GM21515 (cell line): ENCODE data around the gene RNF113A.
"Not testable (repeated sequence)": the region's sequence is repeated elsewhere in the genome, so short reads cannot be mapped to it uniquely, and the experiment has no call there.

Experiments used
- ATAC-seq: cut with Tn5 transposase; IDR thresholded peaks from one replicate; pipeline ENCODE4 v1.9.1; 2021; ENCODE audit not compliant: unreplicated experiment

Gene RNF113A

DNA sequence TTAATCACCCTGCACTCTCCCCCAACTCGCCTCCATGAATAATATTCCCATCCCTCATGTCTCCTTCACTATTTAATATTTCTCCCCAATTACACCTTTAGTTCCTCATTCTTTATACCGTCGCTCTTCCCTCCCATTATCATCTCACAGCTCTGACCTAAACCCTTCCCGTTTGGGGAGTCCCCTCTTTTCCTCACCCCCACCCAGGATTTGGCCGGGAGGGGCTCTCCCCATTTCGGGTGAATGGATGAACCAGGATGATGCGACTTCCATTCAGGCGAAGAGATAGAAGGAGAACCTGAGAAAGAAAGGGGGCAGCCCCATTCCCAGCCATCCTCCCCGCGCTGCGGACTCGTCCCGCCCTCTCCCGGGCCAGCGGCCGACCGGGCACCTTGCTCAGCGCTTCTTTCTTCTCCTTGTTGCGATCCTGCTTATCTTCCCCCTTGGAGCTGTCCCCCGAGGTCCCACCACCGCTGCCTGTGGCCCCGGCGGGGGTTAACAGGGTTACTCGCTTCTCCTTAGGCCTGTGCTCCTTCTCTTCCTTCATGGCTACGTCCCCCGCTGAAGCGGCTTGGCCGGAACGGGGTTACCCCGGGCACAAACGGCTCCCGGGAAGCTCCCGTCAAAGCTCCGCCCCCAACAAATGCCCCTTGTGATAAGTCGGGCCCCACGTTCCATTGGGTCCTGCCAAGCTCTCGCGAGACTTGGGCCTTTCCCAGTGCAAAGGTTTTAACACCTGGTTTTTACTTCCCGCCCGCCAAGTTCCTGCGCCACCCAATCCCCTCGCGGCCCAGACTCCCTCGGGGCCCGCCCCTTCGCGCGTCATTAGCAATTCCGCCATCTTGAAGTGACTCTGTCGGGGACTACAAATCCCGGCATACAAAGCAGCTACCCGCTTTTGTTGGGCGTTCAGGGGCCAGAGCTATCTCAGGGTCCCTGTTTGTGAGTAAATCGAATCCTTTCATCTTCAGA, 18.9 kb downstream of the RNF113A start, which contains the start of gene UPF3B:
Gene UPF3B, minus strand, starts transcription at position 582 of the 972 bp plus-strand sequence. Its CDS starts 35 bp downstream, at position 547.
- ATAC-seq: peak; percentile 97

DNA sequence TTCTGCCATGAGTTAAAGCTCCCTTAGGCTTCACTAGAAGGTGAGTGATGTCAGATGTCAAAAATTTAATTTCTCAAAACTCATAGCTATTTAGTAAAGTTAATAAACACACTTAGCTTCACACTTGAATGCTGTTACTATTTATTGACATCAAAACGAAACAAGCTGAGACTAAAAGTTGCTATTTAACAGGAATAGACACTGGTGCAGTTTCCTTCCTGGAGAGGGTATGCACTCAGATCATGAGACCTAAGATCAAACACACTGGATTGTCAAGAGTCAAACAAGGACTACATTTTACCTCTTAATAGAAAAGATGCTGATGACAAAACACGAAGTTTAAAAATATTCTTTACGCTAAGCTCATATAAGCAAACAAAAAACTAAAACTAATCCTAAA, 37.6 kb downstream of the RNF113A start:
- no peak for ATAC-seq

DNA sequence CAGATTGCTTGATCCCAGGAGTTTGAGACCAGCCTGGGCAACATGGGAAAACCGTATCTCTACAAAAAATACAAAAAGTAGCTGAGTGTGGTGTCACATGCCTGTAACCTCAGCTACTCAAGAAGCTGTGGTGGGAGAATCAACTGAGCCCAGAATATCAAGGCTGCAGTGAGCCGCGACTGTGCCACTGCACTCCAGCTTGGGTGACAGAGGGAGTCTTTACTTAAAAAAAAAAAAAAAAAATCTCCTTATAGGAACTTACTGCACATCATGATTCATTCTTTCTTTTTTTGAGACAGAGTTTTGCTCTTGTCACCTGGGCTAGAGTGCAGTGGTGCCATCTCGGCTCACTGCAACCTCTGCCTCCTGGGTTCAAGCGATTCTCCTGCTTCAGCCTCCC, 43.1 kb downstream of the RNF113A start:
- no peak for ATAC-seq

DNA sequence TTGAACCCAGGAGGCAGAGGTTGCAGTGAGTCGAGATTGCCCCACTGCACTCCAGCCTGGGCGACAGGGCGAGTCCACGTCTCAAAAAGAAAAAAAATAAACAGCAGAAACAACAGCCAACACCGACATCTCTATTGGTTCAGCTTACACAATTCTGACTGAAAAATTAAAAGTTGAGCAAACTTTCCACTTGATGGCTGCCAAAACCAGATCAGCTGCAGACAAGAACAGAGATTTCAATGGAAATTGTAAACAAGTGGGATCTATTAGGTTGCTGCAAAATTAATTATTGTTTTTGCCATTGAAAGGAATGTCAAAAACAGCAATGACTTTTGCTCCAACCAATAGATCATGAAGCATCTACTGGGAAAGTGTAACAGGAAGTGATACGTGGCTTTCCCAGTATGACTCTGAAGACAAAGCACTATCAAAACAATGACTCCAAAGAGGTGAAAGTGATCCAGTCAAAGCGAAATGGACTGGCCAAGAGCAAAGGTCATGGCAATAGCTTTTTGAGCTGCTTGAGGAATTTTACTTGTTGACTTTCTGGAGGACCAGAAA, 45.1 kb downstream of the RNF113A start:
- no peak for ATAC-seq

DNA sequence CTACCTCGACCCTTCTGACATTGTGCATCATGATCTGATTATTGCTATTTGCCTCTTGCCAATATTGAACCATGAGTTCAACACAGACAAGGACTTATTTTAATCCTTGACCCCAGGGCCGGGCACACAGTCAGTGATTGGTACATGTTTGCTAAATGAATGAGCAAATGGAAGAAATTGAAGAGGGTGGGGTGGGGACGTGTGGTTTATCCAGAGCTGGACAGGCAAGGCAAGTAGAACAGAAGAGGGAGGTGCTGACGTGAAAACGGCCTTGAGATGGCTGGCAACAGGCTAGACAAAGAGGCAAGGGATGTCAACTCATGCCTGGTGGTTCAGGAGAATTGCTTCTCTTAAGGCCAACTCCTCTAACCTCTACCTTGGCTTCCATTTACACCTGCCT, 47.3 kb downstream of the RNF113A start:
- not testable (repeated sequence) for ATAC-seq

DNA sequence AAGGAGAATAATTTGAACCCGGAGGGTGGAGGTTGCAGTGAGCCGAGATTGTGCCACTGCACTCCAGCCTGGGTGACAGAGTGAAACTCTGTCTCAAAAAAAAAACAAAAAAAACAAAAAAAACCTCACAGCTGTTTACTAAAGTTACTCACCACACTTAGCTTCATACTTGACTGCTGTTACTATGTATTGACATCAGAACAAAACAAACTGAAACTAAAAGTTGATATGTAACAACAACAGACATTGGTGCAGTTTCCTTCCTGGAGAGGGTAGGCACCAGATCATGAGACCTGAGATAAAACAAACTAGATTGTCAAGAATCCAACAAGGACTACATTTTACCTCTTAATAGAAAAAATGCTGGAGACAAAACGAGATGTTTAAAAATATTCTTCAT, 49.8 kb downstream of the RNF113A start:
- ATAC-seq: peak; percentile 91
